Sigmoid colon (tissue), 7 donors: ENCODE data around the gene MNT. TPM values are rescaled to one million over a fixed set of nuclear protein-coding genes. Genes with fewer than 3 reads are reported as not detected.

ENCODE experiments used
- DNase-seq: peaks from one replicate; pipeline ENCODE4 v3.0.0-alpha.2; 2019
- H3K27ac ChIP-seq, 4 donors: fragments of 200-600 bp; sonication (generic); one replicate each; pipeline ENCODE4 v1.5.1; 2016 to 2019; ENCODE audit warnings: mild to moderate bottlenecking in 1 of 4
- H3K27me3 ChIP-seq, 3 donors: fragments of 200-600 bp; sonication (generic); one replicate each; pipeline ENCODE4 v1.5.1; 2019; ENCODE audit warnings: mild to moderate bottlenecking in 1 of 3
- H3K36me3 ChIP-seq, 4 donors: fragments of 200-600 bp; sonication (generic); one replicate each; pipeline ENCODE4 v1.5.1; 2016 to 2019
- H3K4me1 ChIP-seq, 4 donors: fragments of 200-600 bp; sonication (generic); one replicate each; pipeline ENCODE4 v1.5.1; 2017 to 2019
- H3K4me3 ChIP-seq, 4 donors: fragments of 200-600 bp; sonication (generic); one replicate each; pipeline ENCODE4 v1.5.1; 2017 to 2019; ENCODE audit warnings: mild to moderate bottlenecking in 2 of 4, moderate library complexity in 1 of 4
- H3K9me3 ChIP-seq, 4 donors: fragments of 200-600 bp in 3 of 4; sonication (generic) in 3 of 4; one replicate each; pipeline versions ENCODE4 v1.5.1 to v1.6.1; 2013 to 2019
- CTCF ChIP-seq, 4 experiments: fragments of 450-650 bp in 3 of 4; fragments of 200-600 bp in 1 of 4; IDR thresholded peaks; one replicate each; pipeline ENCODE4 v1.5.1; 2016 to 2019; ENCODE audit warnings: antibody characterized with exemption in 4 of 4, mild to moderate bottlenecking in 3 of 4, moderate library complexity in 2 of 4
- EP300 ChIP-seq, 4 donors: sonication (generic); formaldehyde crosslinking; IDR thresholded peaks; one replicate each; pipeline ENCODE4 v1.6.1; 2017; ENCODE audit warnings: antibody characterized with exemption in 4 of 4
- POLR2A ChIP-seq, 2 donors: fragments of 450-650 bp; IDR thresholded peaks; one replicate each; pipeline ENCODE4 v1.6.1; 2016; ENCODE audit warnings: antibody characterized with exemption in 2 of 2, mild to moderate bottlenecking in 2 of 2, moderate library complexity in 2 of 2
- POLR2AphosphoS5 ChIP-seq, 4 donors: sonication (generic); formaldehyde crosslinking; IDR thresholded peaks; one replicate each; pipeline ENCODE4 v1.6.1; 2017; ENCODE audit warnings: antibody characterized with exemption in 4 of 4
- WGBS, 2 donors: extraction: QIAGEN DNeasy Blood & Tissue Kit; methylation state at CpG; one replicate each; pipeline ENCODE4 v1.1.7; 2013; 5-methylcytosine and 5-hydroxymethylcytosine counted together
- intact Hi-C: fragments of 100-400 bp; cut with DNase I; formaldehyde crosslinking; loops from one replicate; pipeline ENCODE4 v1.15.1; 2023
- polyA plus RNA-seq, 3 donors: library from polyadenylated mRNA; stranded (reverse); fragments of 200-250 nt; gene quantifications; one replicate each; pipeline ENCODE4 v1.2.3, GENCODE V29; 2013
- total RNA-seq, 4 donors: library from RNA; depleted of rRNA; stranded (reverse); fragments of >200 nt; gene quantifications; one replicate each; pipeline ENCODE4 v1.1.0, GENCODE V29; 2016
- donor health status: healthy with polysubstance abuse.
- donor health status: Bipolar disorder and iron deficiency.
- donor health status: healthy.

MNT gene
- total and polyA plus RNA-seq, 7 donors: 2.1 to 24.1 (median 7.7) TPM

GRCh38 chr17:2387086-2388019 lies 13.5 kb downstream of the MNT start:
- peaks cover 0 to 34% (median 16%) of the 10 kb centered on the region in 4 donors for H3K36me3 ChIP-seq
- TF ChIP-seq CTCF (IDR thresholded peaks at IDR 0.05) (no peak), POLR2AphosphoS5 (IDR thresholded peaks at IDR 0.05) (no peak), POLR2A (IDR thresholded peaks at IDR 0.05) (no peak), EP300 (IDR thresholded peaks at IDR 0.05) (no peak)
- intact Hi-C loops: no loop called here
- 90 to 94% methylated on average over 41 of the region's 41 CpGs for WGBS, 2 donors
- no peak overlapping the region for H3K4me3 ChIP-seq
- no peaks in the 10 kb centered on the region for H3K27me3 ChIP-seq
- H3K4me1 ChIP-seq: peaks cover 0 to 54% (median 51%) of the 10 kb centered on the region in 4 donors
- DNase-seq: no peak
- H3K27ac ChIP-seq: no peak overlapping the region
- H3K9me3 ChIP-seq: no peaks in the 10 kb centered on the region

GRCh38 chr17:2386400-2387085 lies 14.3 kb downstream of the MNT start:
- Histone ChIP-seq H3K4me1 (peaks cover 0 to 49% (median 44%) of the 10 kb centered on the region in 4 donors), H3K9me3 (no peaks in the 10 kb centered on the region), H3K27me3 (no peaks in the 10 kb centered on the region), H3K4me3 (no peak overlapping the region), H3K36me3 (peaks cover 0 to 38% (median 16%) of the 10 kb centered on the region in 4 donors), H3K27ac (peak overlapping the region in 1 of 4 donors; percentile 15)
- no peak for DNase-seq
- TF ChIP-seq CTCF (IDR thresholded peaks at IDR 0.05): no peak
- TF ChIP-seq POLR2AphosphoS5 (IDR thresholded peaks at IDR 0.05): no peak
- TF ChIP-seq EP300 (IDR thresholded peaks at IDR 0.05): no peak
- TF ChIP-seq POLR2A (IDR thresholded peaks at IDR 0.05): no peak
- intact Hi-C loops: no loop called here
- WGBS, 2 donors: 41 to 81% methylated on average over 22 of the region's 22 CpGs

- TF ChIP-seq POLR2AphosphoS5 (IDR thresholded peaks at IDR 0.05): no peak
- TF ChIP-seq POLR2A (IDR thresholded peaks at IDR 0.05): no peak
- TF ChIP-seq EP300 (IDR thresholded peaks at IDR 0.05): no peak
- TF ChIP-seq CTCF (IDR thresholded peaks at IDR 0.05): no peak
- no peaks in the 10 kb centered on the region for H3K9me3 ChIP-seq
- 82 to 83% methylated on average over 18 of the region's 18 CpGs for WGBS, 2 donors
- peaks cover 0 to 49% (median 16%) of the 10 kb centered on the region in 4 donors for H3K36me3 ChIP-seq
- intact Hi-C loops: no loop called here
- peaks cover 0 to 39% (median 34%) of the 10 kb centered on the region in 4 donors for H3K4me1 ChIP-seq
- DNase-seq: no peak
- no peaks in the 10 kb centered on the region for H3K27me3 ChIP-seq
- H3K4me3 ChIP-seq: no peak overlapping the region
- H3K27ac ChIP-seq: peak overlapping the region in 2 of 4 donors; percentile 9 to 15
Measured at GRCh38 chr17:2385240-2386210, 15.3 kb downstream of the MNT start.

GRCh38 chr17:2384439-2385127 lies 16.3 kb downstream of the MNT start:
- no peaks in the 10 kb centered on the region for H3K27me3 ChIP-seq
- no peak for DNase-seq
- H3K4me1 ChIP-seq: peaks cover 0 to 29% (median 25%) of the 10 kb centered on the region in 4 donors
- TF ChIP-seq EP300 (IDR thresholded peaks at IDR 0.05) (no peak), POLR2AphosphoS5 (IDR thresholded peaks at IDR 0.05) (no peak), CTCF (IDR thresholded peaks at IDR 0.05) (no peak), POLR2A (IDR thresholded peaks at IDR 0.05) (no peak)
- WGBS, 2 donors: 84 to 86% methylated on average over 22 of the region's 22 CpGs
- H3K4me3 ChIP-seq: no peak overlapping the region
- intact Hi-C loops: no loop called here
- H3K27ac ChIP-seq: no peak overlapping the region
- peaks cover 0 to 58% (median 21%) of the 10 kb centered on the region in 4 donors for H3K36me3 ChIP-seq
- H3K9me3 ChIP-seq: no peaks in the 10 kb centered on the region
